Heart left ventricle (tissue), 13 donors: ENCODE results near the gene RHCG.

ENCODE experiments used
- POLR2A ChIP-seq, 2 donors: fragments of 450-650 bp; IDR thresholded peaks; one replicate each; pipeline ENCODE4 v1.6.1; 2017; ENCODE audit warnings: antibody characterized with exemption in 2 of 2, mild to moderate bottlenecking in 2 of 2, moderate library complexity in 2 of 2
- TF ChIP-seq, protein P1 (sequence below), 12 donors: fragments of 200-600 bp; sonication (generic) in 4 of 12; IDR thresholded peaks; one replicate each; pipeline versions ENCODE4 v1.5.0 to v1.8.0; 2018 to 2022; ENCODE audit warnings: antibody characterized with exemption in 12 of 12, mild to moderate bottlenecking in 5 of 12
- donor health status: ischemic (EF 13 %, LVEDD 7.1; RV severe dilation, severe dysfunction).
- donor health status: DM: no; HTN: yes; CAD: no.
- donor health status: DM: no; HTN: no; CAD: no.
- donor health status: ischemic (EF 25% LVEDD 6.9; RV normal size, moderate dysfunction).
- donor health status: ischemic (EF 25% LVEDD 5.7; RV mildly dilated, moderate dysfunction).
- donor health status: ischemic (EF 35%, LVEDD 5.7; RV mildly dilated, moderate dysfunction).
- donor health status: nonischemic (EF 11% LVEDD 7.7; RV severe dilation, severe dysfunction).
- donor health status: DM: yes; HTN: yes; CAD: no.
- donor health status: PGD.
- donor health status: ischemic (EF 29% LVEDD 5.4; RV normal size, mild dysfunction).
- donor health status: nonischemic (EF 23%, LVEDD 6.1; RV moderate dilation, normal function).

DNA sequence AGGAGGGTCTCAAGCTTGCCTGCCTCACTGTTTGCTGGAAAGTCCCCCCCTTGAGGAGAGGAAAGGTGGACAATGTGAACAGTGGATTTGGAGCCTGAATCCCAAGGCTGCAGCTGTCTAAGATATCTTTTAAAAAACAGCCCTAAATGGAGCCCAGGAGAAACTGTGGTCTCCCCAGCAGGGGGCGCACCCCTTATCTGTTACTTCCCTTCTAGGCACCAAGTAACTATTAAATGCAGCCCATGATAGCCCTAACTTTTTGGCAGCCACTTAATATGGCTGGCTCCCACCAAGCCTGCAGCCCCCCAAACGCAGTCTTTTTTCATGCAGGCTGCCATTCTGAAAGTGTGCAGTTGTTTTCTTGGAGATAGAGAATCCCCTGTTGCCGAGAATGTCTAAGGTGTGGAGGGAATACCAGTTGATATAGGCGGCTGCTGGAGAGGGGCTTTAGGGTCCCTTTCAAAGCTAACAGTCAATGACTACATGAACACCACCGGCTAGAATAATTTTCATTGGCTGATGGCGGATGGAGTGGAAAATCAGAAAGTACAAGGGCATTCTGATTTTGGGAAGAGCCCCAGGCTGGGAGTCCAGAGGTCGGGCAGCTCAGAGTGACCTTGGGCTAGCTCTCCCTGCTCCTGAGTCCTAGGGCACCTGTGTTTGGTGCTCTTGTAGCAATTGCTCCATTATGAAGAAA, 1.3 kb downstream of the RHCG start:
- no peak for TF ChIP-seq POLR2A (IDR thresholded peaks at IDR 0.05)
- TF ChIP-seq, protein P1, sequence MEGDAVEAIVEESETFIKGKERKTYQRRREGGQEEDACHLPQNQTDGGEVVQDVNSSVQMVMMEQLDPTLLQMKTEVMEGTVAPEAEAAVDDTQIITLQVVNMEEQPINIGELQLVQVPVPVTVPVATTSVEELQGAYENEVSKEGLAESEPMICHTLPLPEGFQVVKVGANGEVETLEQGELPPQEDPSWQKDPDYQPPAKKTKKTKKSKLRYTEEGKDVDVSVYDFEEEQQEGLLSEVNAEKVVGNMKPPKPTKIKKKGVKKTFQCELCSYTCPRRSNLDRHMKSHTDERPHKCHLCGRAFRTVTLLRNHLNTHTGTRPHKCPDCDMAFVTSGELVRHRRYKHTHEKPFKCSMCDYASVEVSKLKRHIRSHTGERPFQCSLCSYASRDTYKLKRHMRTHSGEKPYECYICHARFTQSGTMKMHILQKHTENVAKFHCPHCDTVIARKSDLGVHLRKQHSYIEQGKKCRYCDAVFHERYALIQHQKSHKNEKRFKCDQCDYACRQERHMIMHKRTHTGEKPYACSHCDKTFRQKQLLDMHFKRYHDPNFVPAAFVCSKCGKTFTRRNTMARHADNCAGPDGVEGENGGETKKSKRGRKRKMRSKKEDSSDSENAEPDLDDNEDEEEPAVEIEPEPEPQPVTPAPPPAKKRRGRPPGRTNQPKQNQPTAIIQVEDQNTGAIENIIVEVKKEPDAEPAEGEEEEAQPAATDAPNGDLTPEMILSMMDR (IDR thresholded peaks at IDR 0.05), result peak in 7 of 12 donors; percentile 8 to 36 (median 20)
